ENCODE results near the gene SLC25A29.
"Not testable (repeated sequence)": the region's sequence is repeated elsewhere in the genome, so short reads cannot be mapped to it uniquely, and the experiment has no call there.

Gene SLC25A29

DNA sequence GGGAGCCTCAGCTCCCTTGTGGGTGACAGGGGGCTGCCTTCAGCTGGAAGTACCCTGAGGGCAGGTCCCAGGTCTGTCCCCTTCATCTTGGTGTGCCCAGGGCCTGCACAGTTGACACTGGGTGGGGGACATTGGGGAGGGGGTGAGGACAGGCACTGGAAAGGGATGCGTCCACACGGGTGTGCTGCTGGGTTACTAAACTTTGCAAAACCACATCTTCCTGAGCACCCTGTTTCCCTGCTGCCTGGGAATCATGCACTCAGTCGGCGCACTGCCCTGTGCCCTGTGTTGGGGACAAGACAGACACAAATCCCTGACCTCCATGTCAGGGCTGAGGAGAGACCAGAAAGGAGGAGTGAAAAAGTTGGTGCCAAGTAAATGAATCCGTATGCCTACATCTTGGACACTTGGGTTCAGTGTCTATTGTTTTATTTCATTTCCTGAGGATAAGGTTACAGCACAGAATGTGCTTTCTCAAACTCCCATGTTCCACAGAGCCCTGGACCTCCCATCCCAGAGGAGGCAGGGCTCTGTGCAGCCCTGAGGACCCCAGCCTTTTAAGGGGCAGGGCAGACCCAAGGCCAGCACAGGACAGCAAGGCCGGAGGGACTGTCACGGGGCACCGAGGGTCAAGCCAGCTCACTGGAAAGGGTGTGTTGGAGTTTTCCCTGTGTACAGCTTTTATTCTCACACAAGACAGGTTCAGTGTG lies 2.9 kb upstream of the SLC25A29 start:
- DNase-seq, result no peak

DNA sequence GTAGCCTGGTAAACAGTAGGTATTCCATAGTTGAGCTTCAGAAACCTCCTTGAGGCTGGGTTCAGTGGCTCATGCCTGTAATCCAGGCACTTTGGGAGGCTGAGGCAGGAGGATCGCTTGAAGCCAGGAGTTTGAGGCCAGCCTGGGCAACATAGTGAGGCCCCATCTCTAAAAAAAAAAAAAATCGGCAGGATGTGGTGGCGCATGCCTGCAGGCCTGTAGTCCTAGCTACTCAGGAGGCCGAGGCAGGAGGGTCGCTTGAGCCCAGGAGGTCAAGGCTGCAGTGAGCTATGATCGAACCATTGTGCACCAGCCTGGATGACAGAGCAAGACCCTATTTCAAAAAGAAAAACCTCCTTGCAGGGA lies 2.2 kb upstream of the SLC25A29 start:
- not testable (repeated sequence) for DNase-seq

DNA sequence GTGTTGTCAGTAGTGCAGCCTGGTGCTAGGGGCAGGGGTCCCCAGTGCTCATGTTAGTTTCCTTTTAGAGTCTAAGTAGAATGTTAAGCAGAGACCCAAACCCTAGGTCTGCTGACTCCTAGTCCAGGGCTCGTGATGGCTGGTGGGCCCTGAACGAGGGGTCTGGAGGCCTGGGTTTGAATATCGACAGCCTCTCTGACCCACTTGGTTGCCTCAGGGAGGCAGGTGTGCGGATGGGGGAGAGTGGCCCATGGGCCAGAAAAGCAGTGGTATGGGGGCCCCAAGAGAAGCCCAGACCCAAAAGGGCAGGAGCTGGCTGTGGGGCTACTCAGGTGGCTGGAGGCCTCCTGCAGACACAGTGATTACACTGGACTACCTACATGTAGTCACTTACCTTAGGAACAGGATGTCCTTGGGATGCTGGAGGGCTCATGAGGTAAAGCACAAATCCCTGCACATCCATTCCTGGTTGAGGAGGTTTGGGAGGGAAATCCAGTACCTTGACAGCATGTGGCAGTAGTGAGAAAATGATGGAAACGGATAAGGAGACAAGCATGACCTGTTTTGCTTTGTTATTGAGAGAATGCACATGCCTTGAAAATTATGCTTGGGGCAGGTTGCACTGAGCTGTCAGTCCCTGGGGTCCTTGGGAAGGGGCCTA lies 1.7 kb upstream of the SLC25A29 start:
- no peak for DNase-seq

DNA sequence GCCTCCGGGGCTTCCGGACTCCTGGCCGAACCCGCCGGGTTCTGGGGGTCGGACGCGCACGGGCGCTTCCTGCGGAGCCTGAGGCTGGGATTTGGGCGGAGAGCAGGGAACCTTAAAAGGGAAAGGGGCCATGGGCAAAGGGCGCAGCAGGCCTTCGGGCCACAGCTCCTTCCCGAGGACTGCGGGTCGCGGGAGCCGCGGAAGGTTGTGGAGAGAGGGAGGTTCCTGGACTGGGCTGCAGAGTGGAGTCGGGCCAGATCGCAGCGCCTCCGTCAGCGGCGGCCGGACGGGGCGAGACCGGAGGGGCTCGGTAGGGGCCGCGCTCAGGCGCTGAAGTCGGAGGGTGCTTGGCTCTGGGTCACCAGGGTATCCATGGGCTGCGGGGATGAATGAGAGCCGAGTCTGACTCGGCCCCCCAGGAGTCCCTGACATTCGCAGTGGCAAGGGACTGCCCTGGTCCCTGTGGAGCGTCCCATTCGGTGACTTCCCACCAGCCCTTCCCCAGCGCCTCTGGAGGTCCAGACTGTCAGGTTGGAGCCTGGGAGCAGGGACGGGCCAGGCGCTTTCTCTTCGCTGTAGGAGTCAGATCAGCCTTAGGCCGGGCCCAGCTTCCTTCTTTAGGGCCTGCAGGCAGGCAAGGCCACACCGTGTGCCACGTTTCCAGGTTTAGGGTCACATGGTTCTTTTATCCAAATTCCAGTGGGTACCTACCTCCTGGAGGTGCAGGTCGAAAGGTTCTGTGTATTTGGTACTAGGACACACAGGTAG lies 938 bp upstream of the SLC25A29 start:
- DNase-seq, result no peak

DNA sequence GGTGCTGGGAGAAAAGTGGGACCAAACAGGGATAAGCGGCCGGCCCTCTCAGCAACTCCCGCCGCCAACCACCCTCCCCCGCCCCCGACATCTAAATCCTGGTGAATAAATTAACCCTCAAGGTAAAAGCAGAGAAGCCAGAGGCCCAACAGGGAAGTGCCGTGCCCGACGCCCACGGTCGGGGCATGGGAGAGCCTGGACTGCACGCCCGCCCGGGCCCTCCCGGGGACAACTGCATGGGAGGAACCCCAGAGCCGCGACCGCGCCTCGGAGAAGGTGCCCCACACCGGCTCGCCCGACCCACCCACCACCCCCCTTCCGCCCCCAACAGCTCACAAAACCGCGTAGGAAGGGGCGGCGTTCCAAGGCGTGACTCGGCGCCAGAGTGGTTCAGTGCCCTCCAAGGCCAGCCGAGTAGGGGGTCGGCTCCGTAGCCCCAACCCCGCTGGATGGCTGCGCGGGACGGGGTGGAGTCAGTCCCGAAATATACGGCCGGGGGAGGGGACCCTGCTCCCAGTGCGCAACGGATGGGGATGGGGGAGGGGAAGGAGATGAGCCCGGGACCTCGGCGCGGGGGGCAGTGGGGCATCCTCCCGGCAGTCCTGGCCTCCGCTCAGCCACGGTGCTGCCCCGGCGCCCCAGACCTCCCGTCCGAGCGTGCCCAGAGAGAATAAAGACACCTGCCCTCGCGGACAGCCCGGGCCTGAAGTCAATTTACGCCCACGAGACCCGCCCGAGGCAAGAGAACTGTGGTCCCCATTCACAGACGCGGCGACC lies 732 bp downstream of the SLC25A29 start:
- peak; percentile 33 for DNase-seq

DNA sequence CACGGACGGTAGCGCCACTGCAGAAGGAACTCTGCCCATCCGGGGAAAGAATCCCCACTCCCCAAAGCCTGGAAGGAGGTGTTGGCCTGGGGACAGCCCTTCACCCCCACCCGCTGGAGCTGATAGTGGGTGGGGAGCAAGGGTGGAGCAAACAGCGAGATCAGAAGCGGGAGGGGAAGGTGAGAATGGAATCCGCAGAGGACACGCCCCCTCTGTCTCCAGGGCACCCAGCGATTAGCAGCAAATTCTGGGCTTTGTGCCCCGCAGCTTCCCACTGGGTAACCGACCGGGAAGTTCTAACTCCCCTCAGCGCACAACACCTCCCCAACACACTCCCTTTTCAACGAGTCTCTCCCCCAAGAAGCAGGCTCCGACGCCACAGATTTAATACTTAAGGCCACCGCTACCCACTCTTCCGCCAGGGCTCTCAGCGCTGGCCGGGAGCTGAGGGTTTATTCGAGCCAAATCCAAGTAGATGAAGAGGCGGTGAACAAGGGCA lies 1.4 kb downstream of the SLC25A29 start:
- peak; percentile 19 for DNase-seq

DNA sequence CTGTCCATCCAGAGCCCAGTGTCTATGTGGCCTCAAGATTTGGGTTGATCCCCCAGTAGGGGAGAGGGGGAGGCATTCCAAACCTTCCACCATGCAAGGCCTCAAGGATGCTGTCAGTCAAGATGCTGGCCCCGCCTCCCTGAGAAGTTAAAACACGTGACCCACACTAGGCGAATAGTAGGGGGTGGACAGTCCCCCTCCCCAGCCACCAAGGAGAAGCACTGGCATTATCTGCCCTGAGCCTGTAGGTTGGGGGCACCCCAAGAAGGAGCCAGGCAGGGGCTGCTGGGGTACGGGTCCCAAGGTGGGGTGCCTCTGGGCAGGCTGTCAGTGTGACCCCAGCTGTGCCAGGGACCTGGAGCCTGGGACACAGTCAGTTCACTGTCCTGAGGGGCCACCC lies 2.3 kb downstream of the SLC25A29 start:
- no peak for DNase-seq

DNA sequence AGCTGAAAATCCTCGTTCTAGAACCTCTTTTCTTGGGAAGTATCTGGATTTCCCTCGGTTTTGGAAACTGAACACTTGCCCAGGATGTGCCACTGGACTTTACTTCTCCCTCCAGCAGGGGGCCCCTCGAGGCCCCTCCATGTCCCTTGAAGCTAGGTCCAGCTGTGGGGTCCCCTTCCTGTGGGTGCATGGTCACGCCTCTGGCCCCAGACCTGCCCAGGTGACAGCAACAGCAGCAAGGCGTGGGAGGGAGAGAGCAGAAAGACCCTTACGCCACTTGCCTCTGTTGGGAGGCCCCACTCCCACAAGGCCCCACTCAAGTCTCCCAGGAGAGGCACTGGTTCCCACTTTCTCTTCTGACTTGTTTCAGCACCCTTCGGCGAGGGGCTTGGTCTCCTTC lies 3.1 kb downstream of the SLC25A29 start:
- DNase-seq, result no peak

DNA sequence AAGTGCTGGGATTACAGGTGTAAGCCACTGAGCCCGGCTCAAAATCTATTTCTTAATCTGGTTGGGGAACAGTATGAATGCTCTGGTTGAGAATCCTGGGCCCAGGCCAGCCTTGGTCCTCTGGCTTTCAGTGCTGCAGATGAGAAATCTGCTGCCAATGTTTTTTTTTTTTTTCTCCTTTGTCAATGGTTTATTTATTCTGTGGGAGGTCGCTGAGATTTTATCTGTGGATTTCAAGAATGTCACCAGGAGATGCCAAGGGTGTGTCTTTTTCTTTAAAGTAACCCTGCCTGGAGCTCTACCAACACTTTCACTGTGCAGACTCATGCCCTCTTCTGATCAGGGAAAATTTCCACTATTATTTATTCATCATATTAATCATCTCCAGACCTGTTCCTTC lies 3.6 kb downstream of the SLC25A29 start:
- no peak for DNase-seq

DNA sequence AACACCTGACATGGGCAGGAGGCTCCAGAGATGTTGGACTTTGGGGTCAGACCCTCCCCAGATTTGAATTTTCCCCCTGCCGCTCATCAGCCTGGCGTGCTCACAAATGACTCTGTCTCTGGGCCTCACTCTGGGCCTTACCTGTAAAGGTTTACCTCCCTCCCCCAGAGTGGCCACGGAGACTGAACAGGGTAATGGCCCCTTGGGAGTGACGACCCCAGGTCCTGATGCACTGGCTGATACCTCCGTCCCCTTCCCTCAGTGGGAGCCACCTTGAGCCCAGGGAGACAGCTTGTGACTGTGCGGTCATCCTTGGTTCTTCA lies 7.0 kb downstream of the SLC25A29 start:
- no peak for DNase-seq

DNA sequence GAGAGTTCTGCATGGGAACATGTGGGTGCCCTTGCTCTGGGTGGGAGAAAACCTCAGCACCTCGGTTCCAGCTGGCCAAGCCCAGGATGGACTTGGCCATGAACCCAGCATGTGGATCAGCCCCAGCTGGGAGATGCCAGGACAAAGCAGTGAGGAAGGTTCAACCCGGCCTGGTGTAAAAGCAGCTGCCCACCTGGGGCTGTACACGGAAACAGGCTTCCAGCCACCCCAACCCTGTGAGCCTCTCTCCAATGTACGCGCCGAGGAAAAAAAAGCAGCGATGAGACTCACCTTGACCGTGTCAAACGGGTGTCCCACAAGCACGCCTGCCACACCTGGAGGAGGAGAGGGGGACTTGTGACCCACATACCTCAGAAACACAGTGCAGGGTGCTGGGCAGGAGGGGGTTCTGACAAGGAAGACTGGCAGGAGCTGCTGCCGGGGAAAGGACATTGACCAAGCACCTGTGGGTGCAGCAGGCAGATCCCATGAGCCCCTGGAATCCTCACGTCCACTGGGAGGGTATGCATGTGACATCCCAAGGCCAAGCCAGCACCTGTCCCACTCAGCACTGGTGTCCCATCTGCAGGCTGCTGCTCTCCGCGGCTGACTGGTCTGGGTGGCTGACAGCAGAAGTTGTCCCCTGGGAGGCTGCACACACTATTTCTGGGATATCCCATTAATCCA lies 7.5 kb downstream of the SLC25A29 start:
- no peak for DNase-seq

DNA sequence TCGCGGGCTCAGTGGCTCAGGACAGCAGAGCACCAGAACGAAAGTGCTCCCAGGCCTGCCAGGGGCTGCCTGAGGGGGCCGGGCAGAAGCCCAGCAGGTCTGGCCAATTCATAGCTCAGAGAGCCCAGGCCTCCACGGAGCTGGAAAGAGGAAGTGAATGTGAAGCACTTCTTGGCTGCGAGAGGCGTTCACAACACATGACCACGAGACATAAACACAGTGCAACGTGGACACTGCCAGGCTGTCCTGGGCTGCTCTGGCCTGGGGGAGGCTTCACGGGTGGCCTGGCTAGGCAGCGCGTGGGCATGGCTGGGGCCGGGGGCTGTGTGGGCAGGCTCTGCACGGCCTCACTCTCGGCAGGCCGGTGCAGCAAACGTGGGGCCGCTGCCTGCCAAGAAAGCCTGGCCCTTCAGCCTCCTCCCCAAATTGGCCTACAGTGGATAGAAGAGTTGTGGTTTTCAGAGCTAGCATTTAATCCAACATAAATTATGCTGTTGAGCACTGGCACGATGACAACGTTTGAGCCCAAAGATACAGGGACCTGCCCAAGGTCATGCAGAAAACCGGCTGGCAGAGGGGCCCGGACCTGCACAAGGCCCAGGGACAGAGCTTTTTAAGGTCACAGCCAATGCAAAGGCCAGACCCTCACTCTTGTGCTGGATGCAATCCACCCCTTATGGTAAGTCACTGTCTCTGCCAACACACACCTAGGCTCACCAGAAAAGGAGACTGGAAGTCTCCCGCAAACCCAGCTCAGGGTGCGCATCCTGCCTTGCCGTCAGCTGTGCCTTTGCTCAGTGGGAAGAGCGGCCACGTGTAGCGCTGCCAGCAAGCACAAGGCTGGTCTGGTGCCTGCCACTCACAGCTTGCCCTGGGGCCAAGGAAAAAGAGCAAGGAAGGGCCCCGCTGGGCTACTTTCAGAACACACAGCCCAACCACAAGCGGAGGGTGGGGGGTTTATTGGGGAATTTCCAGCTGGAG lies 8.6 kb downstream of the SLC25A29 start:
- no peak for DNase-seq

DNA sequence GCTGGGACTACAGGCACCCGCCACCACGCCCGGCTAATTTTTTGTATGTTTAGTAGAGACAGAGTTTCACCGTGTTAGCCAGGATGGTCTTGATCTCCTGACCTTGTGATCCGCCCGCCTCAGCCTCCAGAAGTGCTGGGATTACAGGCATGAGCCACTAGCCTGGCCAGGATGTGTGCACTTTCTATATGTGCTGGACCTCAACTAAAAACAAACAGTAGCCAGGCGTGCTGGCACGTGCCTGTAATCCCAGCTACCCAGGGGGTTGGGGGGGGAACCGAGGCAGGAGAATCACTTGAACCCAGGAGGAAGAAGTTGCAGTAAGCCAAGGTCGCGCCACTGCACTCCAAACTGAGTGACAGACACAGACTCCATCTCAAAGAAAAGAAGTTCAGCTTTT lies 9.5 kb downstream of the SLC25A29 start:
- DNase-seq, result not testable (repeated sequence)

DNA sequence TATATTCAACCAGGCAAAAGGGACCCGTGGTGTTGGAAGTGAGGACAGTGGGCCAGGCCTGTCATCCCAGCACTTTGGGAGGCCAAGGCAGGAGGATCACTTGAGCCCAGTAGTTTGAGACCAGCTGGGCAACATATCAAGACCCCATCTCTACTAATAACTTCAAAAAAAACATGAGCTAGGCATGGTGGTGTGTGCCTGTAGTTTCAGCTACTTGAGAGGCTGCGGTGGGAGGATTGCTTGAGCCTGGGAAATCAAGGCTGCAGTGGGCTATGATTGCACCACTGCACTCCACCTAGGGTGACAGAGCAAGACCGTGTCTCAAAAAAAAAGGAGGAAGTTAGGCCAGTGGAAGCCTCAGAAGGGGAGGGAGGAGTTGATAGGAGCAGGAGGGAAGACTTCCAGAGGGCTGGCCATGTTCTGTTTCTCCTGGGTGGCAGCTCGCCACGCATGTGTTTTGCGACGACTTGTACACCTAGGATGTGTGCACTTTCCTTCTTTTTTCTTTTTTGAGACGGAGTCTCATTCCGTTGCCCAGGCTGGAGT lies 10.1 kb downstream of the SLC25A29 start:
- DNase-seq, result no peak

DNA sequence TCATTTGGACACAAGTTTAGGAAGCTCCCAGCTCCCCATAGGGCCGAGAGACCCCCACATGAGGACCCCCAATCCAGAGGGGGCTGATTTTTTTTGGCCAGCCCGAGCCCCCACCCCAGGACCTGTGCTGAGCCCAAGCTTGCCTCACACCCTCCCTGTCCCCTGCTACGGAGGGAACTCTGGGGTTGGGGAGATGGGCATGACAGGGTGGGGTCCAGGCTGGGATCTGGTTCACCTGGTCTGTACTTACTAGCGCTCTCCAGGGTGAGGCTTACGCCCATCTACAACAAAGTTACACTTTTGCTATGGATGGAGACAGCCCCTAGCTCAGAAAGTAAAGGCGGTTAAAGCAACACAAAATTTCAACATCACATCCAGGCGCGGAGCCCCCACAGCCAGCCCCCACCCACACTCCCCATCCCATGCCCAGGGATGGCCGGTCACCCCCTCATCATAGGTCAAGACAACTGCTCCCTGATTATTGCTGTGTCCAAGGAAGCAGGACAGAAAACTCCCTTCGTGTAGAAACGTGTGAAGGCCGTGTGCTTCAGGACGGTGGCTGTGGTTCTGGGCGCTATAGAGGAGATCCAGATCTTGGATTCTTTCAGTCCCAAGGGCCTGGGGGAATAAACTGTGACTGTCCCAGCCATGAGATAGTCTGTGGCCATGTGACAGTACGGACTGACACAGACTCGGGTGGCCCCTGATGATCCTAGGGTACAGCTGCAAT lies 10.7 kb downstream of the SLC25A29 start:
- DNase-seq, result no peak

DNA sequence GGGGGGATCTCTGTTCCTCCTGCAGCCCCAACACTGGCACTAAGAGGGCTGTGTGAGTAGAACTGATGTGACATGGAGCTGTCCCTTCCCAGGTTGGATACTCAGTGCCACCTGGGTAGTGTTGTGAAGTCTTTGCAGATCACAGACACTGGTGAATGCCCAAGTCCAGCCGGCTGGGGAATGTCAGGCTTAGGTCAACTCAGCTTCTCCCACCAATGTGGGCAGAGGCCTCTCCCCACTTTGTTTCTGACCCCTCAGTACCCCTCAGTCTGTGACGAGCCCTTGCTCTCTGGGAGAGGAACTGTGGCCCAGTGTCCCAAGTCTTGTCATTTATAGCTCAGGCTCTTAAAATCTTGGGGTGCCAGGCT lies 11.3 kb downstream of the SLC25A29 start:
- DNase-seq, result no peak

DNA sequence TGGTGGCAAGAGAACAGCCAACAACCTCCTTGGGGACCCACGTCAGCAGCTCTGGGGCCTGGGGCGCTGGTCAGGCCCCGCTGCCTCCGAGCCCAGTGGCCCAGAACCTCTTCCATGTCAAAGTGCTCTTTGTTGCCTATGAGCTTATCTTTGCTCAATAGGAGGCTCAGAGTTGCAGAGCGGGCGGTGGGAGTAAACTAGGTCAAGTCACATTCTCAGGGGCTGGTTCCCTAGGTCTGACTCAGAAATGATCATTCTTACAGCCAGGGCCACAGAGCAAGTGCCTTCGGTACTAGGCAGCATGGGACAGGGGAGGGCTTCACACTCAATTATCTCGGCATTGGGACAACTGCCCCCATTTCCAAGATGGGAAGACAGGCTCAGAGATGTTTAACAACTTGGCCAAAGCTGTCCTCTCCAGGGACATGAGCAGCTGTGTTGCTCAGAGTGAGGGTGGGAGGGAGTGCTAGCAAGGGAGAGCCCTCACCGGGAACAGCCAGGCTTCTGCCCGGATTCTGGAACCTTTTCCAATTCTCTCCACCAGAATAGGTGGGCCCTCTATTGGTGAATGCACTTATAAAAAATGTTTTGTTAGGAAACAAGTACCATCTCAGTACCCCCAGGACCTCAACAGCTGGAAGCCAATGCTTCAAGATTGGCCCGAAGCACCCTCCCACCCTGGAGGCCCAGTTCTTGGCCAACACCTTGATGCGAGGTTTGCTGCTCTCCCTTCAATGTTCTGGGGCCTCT lies 11.9 kb downstream of the SLC25A29 start:
- no peak for DNase-seq

DNA sequence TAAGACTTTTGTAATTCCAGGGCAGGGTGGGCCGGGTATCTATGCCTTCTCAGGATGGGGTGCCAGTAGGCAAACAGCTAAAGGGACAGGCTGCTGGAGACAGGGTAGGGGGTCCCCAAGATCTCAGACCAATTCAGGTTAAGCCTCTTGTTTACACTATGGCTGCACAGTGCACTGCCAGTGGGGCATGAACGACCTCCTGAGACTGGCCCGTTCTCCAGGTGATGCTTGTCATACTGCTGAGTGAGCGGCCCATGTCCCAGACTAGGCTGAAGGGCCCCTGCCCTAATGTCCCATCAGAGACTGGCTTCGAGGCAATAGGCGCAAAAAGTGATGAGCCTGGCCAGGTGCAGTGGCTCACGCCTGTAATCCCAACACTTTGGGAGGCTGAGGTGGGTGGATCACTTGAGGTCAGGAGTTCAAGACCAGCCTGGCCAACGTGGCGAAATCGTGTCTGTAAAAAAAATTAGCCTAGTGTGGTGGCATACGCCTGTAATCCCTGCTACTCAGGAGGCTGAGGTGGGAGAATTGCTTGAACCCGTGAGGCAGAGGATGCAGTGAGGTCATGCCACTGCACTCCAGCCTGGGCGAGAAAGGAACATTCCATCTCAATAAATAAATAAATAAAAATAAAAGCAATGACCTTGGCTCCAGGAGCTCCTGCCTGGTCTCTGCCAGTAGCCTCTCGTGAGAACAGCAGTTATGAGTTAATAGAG lies 12.6 kb downstream of the SLC25A29 start:
- DNase-seq, result no peak

Measured in CD4-positive, alpha-beta T cell treated with Interleukin-6 for 4 hours (primary cell).